LHCN-M2 (cell line): ENCODE data around the gene BATF3. TPM values are rescaled to one million over a fixed set of nuclear protein-coding genes. Genes with fewer than 3 reads are reported as not detected.

Experiments used
- DNase-seq: peaks from one replicate; pipeline ENCODE4 v3.0.0-alpha.2; 2012; ENCODE audit warnings: low read depth
- total RNA-seq: library from RNA; depleted of rRNA; stranded (reverse); fragments of >200 nt; gene quantifications from 2 replicates; pipeline ENCODE4 v1.2.3, GENCODE V29; 2014

BATF3 gene
- total RNA-seq, 1 experiment from 2014 or later = 1.3 TPM

GRCh38 chr1:212684521-212685090 is 15.0 kb downstream of the BATF3 start:
- no peak for DNase-seq

- no peak for DNase-seq
Measured at GRCh38 chr1:212684076-212684475, 15.6 kb downstream of the BATF3 start.

GRCh38 chr1:212683357-212683722 is 16.3 kb downstream of the BATF3 start:
- no peak for DNase-seq

GRCh38 chr1:212680680-212681389 is 18.8 kb downstream of the BATF3 start:
- no peak for DNase-seq

GRCh38 chr1:212678456-212679410 is 20.9 kb downstream of the BATF3 start:
- no peak for DNase-seq

- DNase-seq = no peak
Measured at GRCh38 chr1:212677573-212677972, 22.1 kb downstream of the BATF3 start.

- no peak for DNase-seq
Measured at GRCh38 chr1:212677136-212677535, 22.5 kb downstream of the BATF3 start.

GRCh38 chr1:212675675-212676074 is 24.0 kb downstream of the BATF3 start:
- no peak for DNase-seq

- no peak for DNase-seq
Measured at GRCh38 chr1:212674872-212675271, 24.8 kb downstream of the BATF3 start.

GRCh38 chr1:212671342-212672031 is 28.2 kb downstream of the BATF3 start:
- peak; percentile 92 for DNase-seq

- DNase-seq = no peak
Measured at GRCh38 chr1:212670882-212671281, 28.8 kb downstream of the BATF3 start.

GRCh38 chr1:212670301-212670700 is 29.3 kb downstream of the BATF3 start:
- DNase-seq = no peak

- no peak for DNase-seq
Measured at GRCh38 chr1:212669600-212669999, 30.0 kb downstream of the BATF3 start.

- DNase-seq = peak; percentile 56
Measured at GRCh38 chr1:212669102-212669501, 30.5 kb downstream of the BATF3 start.

- DNase-seq = no peak
Measured at GRCh38 chr1:212668477-212668876, 31.2 kb downstream of the BATF3 start.

- peak; percentile 97 for DNase-seq
Measured at GRCh38 chr1:212667223-212668139, 32.2 kb downstream of the BATF3 start.

- no peak for DNase-seq
Measured at GRCh38 chr1:212666116-212666775, 33.4 kb downstream of the BATF3 start.

- DNase-seq = peak; percentile 85
Measured at GRCh38 chr1:212665241-212666115, 34.2 kb downstream of the BATF3 start.
